ENCODE data around the gene HLA-C.
A peak's percentile ranks its signal among the peaks of the same experiment; 100 is the strongest.
"Not testable (repeated sequence)": the region's sequence is repeated elsewhere in the genome, so short reads cannot be mapped to it uniquely, and the experiment has no call there.

Gene HLA-C

GRCh38 chr6:31299511-31299910, 27.6 kb upstream of the HLA-C start:
- Histone ChIP-seq H3K36me3 (ENCODE audit: insufficient read depth, low read length) (no peaks in the 10 kb centered on the region), H3K9ac (ENCODE audit: low read depth, low read length) (no peak overlapping the region), H3K27me3 (ENCODE audit: control insufficient read depth, insufficient read depth, low read length) (peaks cover 58% of the 10 kb centered on the region), H3K4me1 (ENCODE audit: control insufficient read depth, insufficient read depth, low read length) (no peaks in the 10 kb centered on the region), H3K9me3 (replicated peaks; ENCODE audit: low read length) (no peaks in the 10 kb centered on the region), H3K4me3 (ENCODE audit: low read length) (no peak overlapping the region), H3K4me2 (ENCODE audit: low read length) (no peak overlapping the region)

- Histone ChIP-seq H3K4me3 (ENCODE audit: low read length) (no peak overlapping the region), H3K9ac (ENCODE audit: low read depth, low read length) (no peak overlapping the region), H3K4me2 (ENCODE audit: low read length) (no peak overlapping the region), H3K9me3 (replicated peaks; ENCODE audit: low read length) (no peaks in the 10 kb centered on the region), H3K4me1 (ENCODE audit: control insufficient read depth, insufficient read depth, low read length) (no peaks in the 10 kb centered on the region), H3K27me3 (ENCODE audit: control insufficient read depth, insufficient read depth, low read length) (peaks cover 68% of the 10 kb centered on the region), H3K36me3 (ENCODE audit: insufficient read depth, low read length) (no peaks in the 10 kb centered on the region)
These were observed 22.2 kb upstream of the HLA-C start for GRCh38 chr6:31294056-31294455.

GRCh38 chr6:31293343-31293742, 21.5 kb upstream of the HLA-C start:
- H3K4me1 ChIP-seq (ENCODE audit: control insufficient read depth, insufficient read depth, low read length), result no peaks in the 10 kb centered on the region
- H3K9me3 ChIP-seq (replicated peaks; ENCODE audit: low read length), result no peaks in the 10 kb centered on the region
- H3K4me2 ChIP-seq (ENCODE audit: low read length), result no peak overlapping the region
- no peak overlapping the region for H3K9ac ChIP-seq (ENCODE audit: low read depth, low read length)
- H3K27me3 ChIP-seq (ENCODE audit: control insufficient read depth, insufficient read depth, low read length), result peaks cover 70% of the 10 kb centered on the region
- no peak overlapping the region for H3K4me3 ChIP-seq (ENCODE audit: low read length)
- no peaks in the 10 kb centered on the region for H3K36me3 ChIP-seq (ENCODE audit: insufficient read depth, low read length)

- Histone ChIP-seq H3K4me2 (ENCODE audit: low read length) (no peak overlapping the region), H3K36me3 (ENCODE audit: insufficient read depth, low read length) (no peaks in the 10 kb centered on the region), H3K27me3 (ENCODE audit: control insufficient read depth, insufficient read depth, low read length) (peaks cover 74% of the 10 kb centered on the region), H3K9ac (ENCODE audit: low read depth, low read length) (no peak overlapping the region), H3K9me3 (replicated peaks; ENCODE audit: low read length) (no peaks in the 10 kb centered on the region), H3K4me3 (ENCODE audit: low read length) (no peak overlapping the region), H3K4me1 (ENCODE audit: control insufficient read depth, insufficient read depth, low read length) (no peaks in the 10 kb centered on the region)
These were observed 17.9 kb upstream of the HLA-C start for GRCh38 chr6:31289788-31290187.

- Histone ChIP-seq H3K9me3 (replicated peaks; ENCODE audit: low read length) (no peaks in the 10 kb centered on the region), H3K9ac (ENCODE audit: low read depth, low read length) (no peak overlapping the region), H3K4me1 (ENCODE audit: control insufficient read depth, insufficient read depth, low read length) (no peaks in the 10 kb centered on the region), H3K27me3 (ENCODE audit: control insufficient read depth, insufficient read depth, low read length) (peaks cover 61% of the 10 kb centered on the region), H3K36me3 (ENCODE audit: insufficient read depth, low read length) (no peaks in the 10 kb centered on the region), H3K4me3 (ENCODE audit: low read length) (no peak overlapping the region), H3K4me2 (ENCODE audit: low read length) (no peak overlapping the region)
These were observed 15.7 kb upstream of the HLA-C start for GRCh38 chr6:31287619-31288018.

GRCh38 chr6:31285982-31286381, 14.1 kb upstream of the HLA-C start:
- no peaks in the 10 kb centered on the region for H3K9me3 ChIP-seq (replicated peaks; ENCODE audit: low read length)
- H3K4me2 ChIP-seq (ENCODE audit: low read length), result no peak overlapping the region
- H3K36me3 ChIP-seq (ENCODE audit: insufficient read depth, low read length), result no peaks in the 10 kb centered on the region
- no peaks in the 10 kb centered on the region for H3K4me1 ChIP-seq (ENCODE audit: control insufficient read depth, insufficient read depth, low read length)
- no peak overlapping the region for H3K4me3 ChIP-seq (ENCODE audit: low read length)
- H3K27me3 ChIP-seq (ENCODE audit: control insufficient read depth, insufficient read depth, low read length), result peaks cover 46% of the 10 kb centered on the region
- H3K9ac ChIP-seq (ENCODE audit: low read depth, low read length), result no peak overlapping the region

GRCh38 chr6:31285486-31285885, 13.6 kb upstream of the HLA-C start:
- Histone ChIP-seq H3K9me3 (replicated peaks; ENCODE audit: low read length) (no peaks in the 10 kb centered on the region), H3K4me2 (ENCODE audit: low read length) (no peak overlapping the region), H3K9ac (ENCODE audit: low read depth, low read length) (no peak overlapping the region), H3K4me3 (ENCODE audit: low read length) (no peak overlapping the region), H3K4me1 (ENCODE audit: control insufficient read depth, insufficient read depth, low read length) (no peaks in the 10 kb centered on the region), H3K27me3 (ENCODE audit: control insufficient read depth, insufficient read depth, low read length) (peaks cover 42% of the 10 kb centered on the region), H3K36me3 (ENCODE audit: insufficient read depth, low read length) (no peaks in the 10 kb centered on the region)

GRCh38 chr6:31279647-31280046, 7.8 kb upstream of the HLA-C start:
- H3K27me3 ChIP-seq (ENCODE audit: control insufficient read depth, insufficient read depth, low read length), result peaks cover 43% of the 10 kb centered on the region
- H3K4me2 ChIP-seq (ENCODE audit: low read length); H3K36me3 ChIP-seq (ENCODE audit: insufficient read depth, low read length); H3K9me3 ChIP-seq (replicated peaks; ENCODE audit: low read length); H3K9ac ChIP-seq (ENCODE audit: low read depth, low read length); H3K4me3 ChIP-seq (ENCODE audit: low read length); H3K4me1 ChIP-seq (ENCODE audit: control insufficient read depth, insufficient read depth, low read length): not testable (repeated sequence)

GRCh38 chr6:31272836-31273626, 1.1 kb upstream of the HLA-C start:
- H3K4me3 ChIP-seq (ENCODE audit: low read length), result no peak overlapping the region
- H3K9ac ChIP-seq (ENCODE audit: low read depth, low read length), result no peak overlapping the region
- H3K27me3 ChIP-seq (ENCODE audit: control insufficient read depth, insufficient read depth, low read length), result peaks cover 41% of the 10 kb centered on the region
- no peaks in the 10 kb centered on the region for H3K4me1 ChIP-seq (ENCODE audit: control insufficient read depth, insufficient read depth, low read length)
- H3K36me3 ChIP-seq (ENCODE audit: insufficient read depth, low read length), result no peaks in the 10 kb centered on the region
- no peaks in the 10 kb centered on the region for H3K9me3 ChIP-seq (replicated peaks; ENCODE audit: low read length)
- H3K4me2 ChIP-seq (ENCODE audit: low read length), result peak overlapping the region; percentile 85

- peaks cover 36% of the 10 kb centered on the region for H3K27me3 ChIP-seq (ENCODE audit: control insufficient read depth, insufficient read depth, low read length)
- H3K36me3 ChIP-seq (ENCODE audit: insufficient read depth, low read length), result no peaks in the 10 kb centered on the region
- H3K9me3 ChIP-seq (replicated peaks; ENCODE audit: low read length), result no peaks in the 10 kb centered on the region
- H3K4me3 ChIP-seq (ENCODE audit: low read length), result peak overlapping the region; percentile 80
- peak overlapping the region; percentile 84 for H3K9ac ChIP-seq (ENCODE audit: low read depth, low read length)
- H3K4me1 ChIP-seq (ENCODE audit: control insufficient read depth, insufficient read depth, low read length), result no peaks in the 10 kb centered on the region
- peak overlapping the region; percentile 85 for H3K4me2 ChIP-seq (ENCODE audit: low read length)
These were observed 544 bp upstream of the HLA-C start for GRCh38 chr6:31272436-31272835.

GRCh38 chr6:31270788-31271640, 878 bp downstream of the HLA-C start:
- Histone ChIP-seq H3K4me3 (ENCODE audit: low read length) (peak overlapping the region; percentile 80), H3K9ac (ENCODE audit: low read depth, low read length) (peak overlapping the region; percentile 84), H3K27me3 (ENCODE audit: control insufficient read depth, insufficient read depth, low read length) (peaks cover 22% of the 10 kb centered on the region), H3K4me2 (ENCODE audit: low read length) (peak overlapping the region; percentile 85), H3K4me1 (ENCODE audit: control insufficient read depth, insufficient read depth, low read length) (no peaks in the 10 kb centered on the region), H3K9me3 (replicated peaks; ENCODE audit: low read length) (no peaks in the 10 kb centered on the region), H3K36me3 (ENCODE audit: insufficient read depth, low read length) (no peaks in the 10 kb centered on the region)

Data from skeletal muscle satellite cell (primary cell).